Activated T-helper 2 cell treated with anti-CD3 and anti-CD28 coated beads, Interferon-gamma antibody, Interleukin-2, Interleukin-4, amounts not matched to agents 10 μg/mL and 5 μg/mL and 100 μg/mL, durations not matched to agents 14 hours and 24 hours and 36 hours (primary cell): ENCODE data around the gene SPIRE2. TPM values are rescaled to one million over a fixed set of nuclear protein-coding genes. Genes with fewer than 3 reads are reported as not detected.
"Not testable (repeated sequence)": the region's sequence is repeated elsewhere in the genome, so short reads cannot be mapped to it uniquely, and the experiment has no call there.

Experiments
- DNase-seq: peaks from one replicate; pipeline ENCODE4 v3.0.0; 2021; ENCODE audit warnings: low spot score
- H3K27ac Mint-ChIP-seq: one replicate; pipeline ENCODE4 v1.8.0; 2021; ENCODE audit warnings: mixed read lengths
- H3K27me3 Mint-ChIP-seq: one replicate; pipeline ENCODE4 v1.8.0; 2021; ENCODE audit warnings: low read depth, mixed read lengths
- H3K36me3 Mint-ChIP-seq: one replicate; pipeline ENCODE4 v1.8.0; 2021; ENCODE audit warnings: low read depth, mixed read lengths
- H3K4me1 Mint-ChIP-seq: one replicate; pipeline ENCODE4 v1.8.0; 2021; ENCODE audit warnings: low read depth, mixed read lengths
- H3K4me3 Mint-ChIP-seq: one replicate; pipeline ENCODE4 v1.8.0; 2021; ENCODE audit warnings: low read depth, mild to moderate bottlenecking, moderate library complexity, mixed read lengths
- H3K9me3 Mint-ChIP-seq: one replicate; pipeline ENCODE4 v1.8.0; 2021; ENCODE audit warnings: mixed read lengths
- intact Hi-C: fragments of 100-400 bp; cut with micrococcal nuclease; formaldehyde crosslinking; loops from one replicate; pipeline ENCODE4 v1.15.1; 2023
- total RNA-seq: library from RNA; stranded (reverse); gene quantifications from 2 replicates; pipeline ENCODE4 v1.2.3, GENCODE V29; 2022

Gene SPIRE2
- total RNA-seq, 1 donor from 2014 or later, result 1.9 TPM

DNA sequence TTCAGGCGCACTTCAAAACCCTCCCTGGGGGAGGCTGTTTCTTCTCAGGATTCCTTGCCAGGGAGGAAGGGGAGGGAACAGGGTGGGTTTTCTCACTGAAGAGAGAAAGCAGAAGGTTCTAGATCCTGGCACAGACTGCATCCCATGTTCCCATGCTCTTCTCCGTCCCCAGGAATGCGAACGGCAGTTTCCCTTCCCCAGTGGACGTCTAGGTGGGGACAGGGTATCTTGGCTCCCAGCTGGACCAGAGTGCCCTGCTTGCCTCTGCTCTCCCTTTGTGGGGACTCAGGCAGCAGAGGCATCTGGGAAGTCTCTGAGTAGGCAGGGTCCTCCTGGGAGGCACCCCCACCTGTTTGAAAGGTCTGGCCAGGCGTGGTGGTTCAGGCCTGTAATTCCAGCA, 42.2 kb downstream of the SPIRE2 start:
- H3K27me3 Mint-ChIP-seq, result no peaks in the 10 kb centered on the region
- peaks cover 7% of the 10 kb centered on the region for H3K4me1 Mint-ChIP-seq
- no peak for DNase-seq
- H3K27ac Mint-ChIP-seq, result no peak overlapping the region
- intact Hi-C loops, result no loop called here
- no peak overlapping the region for H3K4me3 Mint-ChIP-seq
- H3K9me3 Mint-ChIP-seq, result peaks cover 7% of the 10 kb centered on the region
- peaks cover 20% of the 10 kb centered on the region for H3K36me3 Mint-ChIP-seq

DNA sequence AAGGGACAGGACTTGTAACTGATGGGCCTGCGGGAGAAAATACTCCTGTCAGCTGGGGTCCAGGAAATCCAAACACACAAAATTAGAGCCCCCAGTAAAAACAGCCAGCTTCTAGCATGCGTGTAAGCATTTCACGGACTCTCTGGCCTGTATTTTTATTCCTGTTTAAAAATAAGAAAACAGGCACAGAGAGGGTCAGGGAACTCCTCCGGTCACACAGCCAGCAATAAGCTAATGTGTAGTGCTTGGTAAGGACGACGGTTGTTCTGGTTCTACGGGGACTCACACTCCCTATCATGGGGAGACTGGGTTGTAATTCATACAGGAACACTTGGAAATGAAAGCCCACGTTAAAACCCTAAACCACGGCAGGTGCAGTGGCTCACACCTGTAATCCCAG, 43.6 kb downstream of the SPIRE2 start:
- Mint-ChIP-seq H3K36me3 (peaks cover 25% of the 10 kb centered on the region), H3K9me3 (peaks cover 7% of the 10 kb centered on the region), H3K27ac (no peak overlapping the region), H3K27me3 (no peaks in the 10 kb centered on the region), H3K4me1 (peaks cover 7% of the 10 kb centered on the region), H3K4me3 (peak overlapping the region; percentile 17)
- DNase-seq, result no peak
- intact Hi-C loops, result no loop called here

DNA sequence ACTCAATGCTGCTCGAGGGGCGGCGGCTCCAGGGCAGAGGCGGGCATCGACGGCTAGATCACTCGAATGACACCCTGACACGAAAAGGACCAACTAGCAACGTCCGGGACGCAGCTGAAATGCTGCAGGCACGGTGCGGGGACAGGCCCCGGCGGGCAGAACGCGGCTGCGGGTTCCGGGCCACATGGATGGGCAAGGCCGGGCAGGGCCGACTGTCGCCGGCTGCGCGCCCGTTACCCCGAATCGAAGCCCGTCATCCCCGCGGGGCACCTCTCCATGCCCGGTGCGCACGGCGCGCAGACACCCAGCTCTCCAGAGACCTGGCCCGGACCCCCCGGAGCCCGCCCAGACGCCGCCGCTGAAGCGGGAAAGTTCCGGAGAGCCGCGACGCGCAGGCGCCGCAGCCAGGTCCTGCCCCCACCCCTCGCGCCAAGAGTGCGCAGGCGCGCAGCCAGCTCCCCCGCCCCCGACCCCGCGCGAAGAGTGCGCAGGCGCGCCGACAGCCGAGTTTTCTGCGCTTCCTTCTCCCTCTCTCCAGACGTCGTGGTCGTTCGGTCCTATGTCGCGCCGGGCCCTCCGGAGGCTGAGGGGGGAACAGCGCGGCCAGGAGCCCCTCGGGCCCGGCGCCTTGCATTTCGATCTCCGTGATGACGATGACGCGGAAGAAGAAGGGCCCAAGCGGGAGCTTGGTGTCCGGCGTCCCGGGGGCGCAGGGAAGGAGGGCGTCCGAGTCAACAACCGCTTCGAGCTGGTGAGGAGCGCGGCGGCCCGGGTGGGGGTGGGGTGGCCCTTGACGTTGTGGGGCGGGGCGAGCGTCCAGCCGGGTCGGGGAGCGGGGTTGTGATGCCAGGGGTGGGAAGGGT, 45.1 kb downstream of the SPIRE2 start, which contains the start of gene TCF25:
TSS of gene TCF25 (plus strand) at position 484 of the 863 bp plus-strand sequence. CDS start at position 560, 76 bp downstream.
- peak; percentile 84 for DNase-seq
- Mint-ChIP-seq H3K9me3 (peaks cover 7% of the 10 kb centered on the region), H3K36me3 (peaks cover 27% of the 10 kb centered on the region), H3K4me1 (peaks cover 7% of the 10 kb centered on the region), H3K27ac (peak within 1 kb of the TSS; percentile 99), H3K27me3 (no peaks in the 10 kb centered on the region), H3K4me3 (peak within 1 kb of the TSS; percentile 93)
- intact Hi-C loops, result loop anchor here (1.0 kb wide), 1 partner anchor 9 kb away; no protein-coding TSS in a partner anchor

DNA sequence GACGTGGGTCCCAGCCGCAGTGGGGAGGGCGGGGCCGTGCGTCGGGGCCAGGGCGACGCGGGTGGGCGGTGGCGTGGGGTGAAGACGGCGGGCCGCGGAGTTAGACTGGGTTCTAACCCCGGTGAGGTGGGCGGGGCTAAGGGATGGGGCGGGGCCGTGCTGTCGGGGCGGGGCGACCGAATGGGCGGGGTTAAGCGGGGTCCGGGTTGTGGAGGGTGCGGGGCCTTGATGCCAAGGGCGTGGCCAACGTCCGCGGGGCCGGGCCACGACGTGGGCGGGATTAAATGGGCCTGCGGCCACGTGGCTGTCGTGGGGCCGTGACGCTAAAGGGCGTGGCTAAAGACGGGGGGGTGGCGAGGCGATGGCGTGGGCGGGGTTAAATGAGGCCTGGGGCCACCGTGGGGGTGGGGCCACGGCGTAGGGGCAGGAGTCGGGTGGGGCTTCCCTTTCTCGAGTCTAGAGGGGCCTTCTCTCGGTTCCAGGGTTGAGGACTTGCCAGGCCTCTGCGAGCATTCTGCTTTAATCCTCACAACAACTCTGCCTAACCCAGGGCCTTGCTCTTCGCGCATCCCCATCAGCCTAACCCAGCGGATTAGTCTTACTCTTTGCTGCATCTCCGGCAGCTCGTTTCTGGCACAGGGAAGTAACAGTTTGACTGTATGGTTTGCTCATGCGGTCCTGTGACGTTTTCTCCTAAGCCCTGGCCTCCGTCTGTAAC, 45.9 kb downstream of the SPIRE2 start:
- DNase-seq, result peak; percentile 90
- Mint-ChIP-seq H3K9me3 (peaks cover 7% of the 10 kb centered on the region), H3K4me3 (peak overlapping the region; percentile 93), H3K36me3 (peaks cover 34% of the 10 kb centered on the region), H3K27ac (peak overlapping the region; percentile 99), H3K27me3 (no peaks in the 10 kb centered on the region), H3K4me1 (peaks cover 7% of the 10 kb centered on the region)
- intact Hi-C loops, result loop anchor here (1.0 kb wide), 1 partner anchor 10 kb away; no protein-coding TSS in a partner anchor

DNA sequence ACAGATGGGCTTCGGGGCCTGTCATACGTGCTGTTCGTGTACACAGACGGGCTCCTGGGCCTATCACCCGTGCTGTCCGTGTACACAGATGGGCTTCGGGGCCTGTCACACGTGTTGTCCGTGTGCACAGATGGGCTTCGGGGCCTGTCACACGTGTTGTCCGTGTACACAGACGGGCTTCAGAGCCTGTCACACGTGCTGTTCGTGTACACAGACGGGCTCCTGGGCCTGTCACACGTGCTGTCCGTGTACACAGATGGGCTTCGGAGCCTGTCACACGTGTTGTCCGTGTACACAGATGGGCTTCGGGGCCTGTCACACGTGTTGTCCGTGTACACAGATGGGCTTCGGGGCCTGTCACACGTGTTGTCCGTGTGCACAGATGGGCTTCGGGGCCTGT, 50.8 kb downstream of the SPIRE2 start:
- H3K36me3 Mint-ChIP-seq, result peaks cover 60% of the 10 kb centered on the region
- H3K27ac Mint-ChIP-seq, H3K27me3 Mint-ChIP-seq, H3K9me3 Mint-ChIP-seq, H3K4me3 Mint-ChIP-seq, intact Hi-C loops, DNase-seq, H3K4me1 Mint-ChIP-seq: not testable (repeated sequence)

- H3K4me3 Mint-ChIP-seq, result no peak overlapping the region
- intact Hi-C loops, result no loop called here
- no peaks in the 10 kb centered on the region for H3K27me3 Mint-ChIP-seq
- H3K36me3 Mint-ChIP-seq, result peaks cover 61% of the 10 kb centered on the region
- DNase-seq, result no peak
- H3K9me3 Mint-ChIP-seq, result no peaks in the 10 kb centered on the region
- H3K4me1 Mint-ChIP-seq, result no peaks in the 10 kb centered on the region
- H3K27ac Mint-ChIP-seq, result no peak overlapping the region
These were observed 52.4 kb downstream of the SPIRE2 start for GRCh38 chr16:89880477-89881367.

DNA sequence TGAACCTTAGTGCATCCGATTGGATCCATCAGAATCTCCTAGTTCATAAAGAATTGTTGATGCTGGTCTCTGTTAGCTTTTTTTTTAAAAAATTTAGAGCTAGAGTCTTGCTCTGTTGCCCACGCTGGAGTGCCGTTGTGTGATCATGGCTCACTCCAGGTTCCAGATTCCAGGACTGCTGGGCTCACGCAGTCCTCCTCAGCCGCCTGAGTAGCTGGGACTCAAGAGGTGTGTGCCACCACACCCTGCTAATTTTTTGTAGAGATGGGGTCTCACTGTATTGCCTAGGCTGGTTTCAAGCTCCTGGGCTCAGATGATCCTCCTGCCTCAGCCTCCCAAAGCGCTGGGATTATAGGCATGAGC, 53.1 kb downstream of the SPIRE2 start:
- Mint-ChIP-seq H3K36me3 (peaks cover 60% of the 10 kb centered on the region), H3K9me3 (no peaks in the 10 kb centered on the region), H3K27ac (no peak overlapping the region), H3K27me3 (no peaks in the 10 kb centered on the region), H3K4me1 (no peaks in the 10 kb centered on the region), H3K4me3 (no peak overlapping the region)
- no peak for DNase-seq
- intact Hi-C loops, result no loop called here

DNA sequence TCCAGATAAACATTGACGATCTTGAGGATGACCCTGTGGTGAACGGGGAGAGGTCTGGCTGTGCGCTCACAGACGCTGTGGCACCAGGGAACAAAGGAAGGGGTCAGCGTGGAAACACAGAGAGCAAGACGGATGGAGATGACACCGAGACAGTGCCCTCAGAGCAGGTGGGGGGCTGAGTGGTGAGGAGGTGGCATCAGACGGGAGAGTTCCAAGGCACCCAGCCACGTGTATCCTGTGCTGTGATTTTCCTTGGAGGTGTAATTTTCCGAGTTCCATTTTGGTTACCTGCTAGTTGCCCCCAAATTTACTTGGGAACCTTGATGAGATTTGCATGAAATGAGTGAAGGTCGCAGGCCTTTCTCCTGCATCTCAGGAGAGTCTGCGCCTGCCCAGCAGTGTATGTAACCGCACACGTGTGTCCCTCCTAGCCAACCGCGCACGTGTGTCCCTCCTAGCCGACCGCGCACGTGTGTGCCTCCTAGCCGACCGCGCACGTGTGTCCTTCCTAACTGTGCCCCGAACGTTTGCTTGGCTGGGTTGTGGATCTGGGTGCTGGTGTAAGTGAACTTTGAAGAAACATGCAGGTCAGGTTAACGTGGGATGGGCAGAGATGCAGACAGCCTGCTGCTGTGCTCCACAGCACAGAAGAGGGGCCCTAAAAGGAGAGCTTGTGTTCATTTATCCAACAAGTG, 55.2 kb downstream of the SPIRE2 start:
- intact Hi-C loops, result no loop called here
- Mint-ChIP-seq H3K36me3 (peaks cover 66% of the 10 kb centered on the region), H3K27ac (no peak overlapping the region), H3K27me3 (no peaks in the 10 kb centered on the region), H3K4me3 (no peak overlapping the region), H3K9me3 (no peaks in the 10 kb centered on the region), H3K4me1 (no peaks in the 10 kb centered on the region)
- DNase-seq, result no peak

DNA sequence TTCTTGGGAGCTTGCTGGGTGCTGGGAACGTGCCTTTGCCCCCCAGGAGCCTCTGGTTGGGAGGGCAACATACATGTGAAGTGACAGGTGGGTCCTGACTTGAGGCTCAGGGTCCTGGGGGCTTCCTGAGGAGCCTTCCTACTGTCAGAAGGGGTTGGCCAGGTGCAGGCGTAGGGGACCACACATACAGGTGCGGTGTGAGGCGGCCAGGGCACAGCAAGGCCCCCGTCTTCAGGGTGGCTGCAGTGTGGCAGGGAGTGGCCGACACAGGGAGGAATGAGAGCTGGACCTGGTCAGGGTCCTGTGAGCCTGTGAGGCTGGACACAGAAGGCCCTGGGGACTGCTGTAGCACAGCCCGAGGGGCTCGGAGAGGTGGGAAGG, 55.8 kb downstream of the SPIRE2 start:
- H3K4me1 Mint-ChIP-seq, result no peaks in the 10 kb centered on the region
- peaks cover 64% of the 10 kb centered on the region for H3K36me3 Mint-ChIP-seq
- no peaks in the 10 kb centered on the region for H3K27me3 Mint-ChIP-seq
- intact Hi-C loops, result no loop called here
- no peak overlapping the region for H3K4me3 Mint-ChIP-seq
- no peak for DNase-seq
- no peak overlapping the region for H3K27ac Mint-ChIP-seq
- no peaks in the 10 kb centered on the region for H3K9me3 Mint-ChIP-seq

- Mint-ChIP-seq H3K36me3 (peaks cover 75% of the 10 kb centered on the region), H3K27ac (no peak overlapping the region), H3K9me3 (no peaks in the 10 kb centered on the region), H3K4me3 (no peak overlapping the region), H3K4me1 (peaks cover 4% of the 10 kb centered on the region), H3K27me3 (no peaks in the 10 kb centered on the region)
- intact Hi-C loops, result no loop called here
- DNase-seq, result no peak
These were observed 59.0 kb downstream of the SPIRE2 start for GRCh38 chr16:89887243-89887642.

GRCh38 chr16:89890200-89890599, 61.9 kb downstream of the SPIRE2 start:
- Mint-ChIP-seq H3K27me3 (no peaks in the 10 kb centered on the region), H3K4me1 (peaks cover 4% of the 10 kb centered on the region), H3K27ac (no peak overlapping the region), H3K4me3 (no peak overlapping the region), H3K36me3 (peaks cover 56% of the 10 kb centered on the region), H3K9me3 (no peaks in the 10 kb centered on the region)
- no peak for DNase-seq
- intact Hi-C loops, result no loop called here
